ENCODE results near the gene QTRT2. TPM values are rescaled to one million over a fixed set of nuclear protein-coding genes. Genes with fewer than 3 reads are reported as not detected.

Gene QTRT2
- total RNA-seq, 1 experiment from 2014 or later, result 47.7 TPM

- DNase-seq (ENCODE audit: low read depth, low spot score) (no peak), ATAC-seq (no peak)
- CTCF ChIA-PET, result no interaction called here
- POLR2A ChIA-PET, result no interaction called here
- Histone ChIP-seq H3K4me3 (replicated peaks in 1 of 2; ENCODE audit: low read depth in 1 of 2, low read length in 2 of 2) (no peak overlapping the region), H3K4me1 (ENCODE audit: control insufficient read depth in 1 of 2, insufficient read depth in 2 of 2, low read length in 2 of 2) (peaks cover 4 to 9% of the 10 kb centered on the region in 2 experiments; a peak in 2 of 4 replicates), H3K27ac (ENCODE audit: low read depth, low read length) (no peak overlapping the region), H3K9me2 (ENCODE audit: insufficient read depth) (no peaks in the 10 kb centered on the region), H3K36me3 (ENCODE audit: control insufficient read depth in 1 of 2, insufficient read depth in 2 of 2, low read length in 2 of 2) (peaks cover 2 to 10% of the 10 kb centered on the region in 2 experiments; a peak in 1 of 4 replicates), H3K9ac (ENCODE audit: low read length) (no peak overlapping the region), H3K9me3 (ENCODE audit: control insufficient read depth in 1 of 2, insufficient read depth in 1 of 2, low read depth in 1 of 2, low read length in 2 of 2) (no peaks in the 10 kb centered on the region), H2AFZ (ENCODE audit: low read depth, low read length, poor library complexity, severe bottlenecking) (no peak overlapping the region), H4K20me1 (ENCODE audit: insufficient read depth) (peaks cover 13% of the 10 kb centered on the region; the same call in 1 of the 2 replicates), H3K79me2 (ENCODE audit: insufficient read depth, low read length) (peaks cover 95% of the 10 kb centered on the region), H3K27me3 (ENCODE audit: insufficient read depth, low read length) (no peaks in the 10 kb centered on the region), H3K4me2 (ENCODE audit: low read length) (no peak overlapping the region)
- intact Hi-C loops (cut with micrococcal nuclease), result no loop called here
- TF ChIP-seq POLR2A (IDR thresholded peaks at IDR 0.05; ENCODE audit: borderline replicate concordance, extremely low read depth, insufficient read depth, insufficient read length), result no peak
- no peak for TF ChIP-seq CTCF (IDR thresholded peaks at IDR 0.05 in 2 of 3, conservative IDR thresholded peaks at IDR 0.05 in 1 of 3; ENCODE audit: borderline replicate concordance in 1 of 3, insufficient read depth in 1 of 3, low read depth in 2 of 3, low read length in 2 of 3)
- TF ChIP-seq ZNF274 (IDR thresholded peaks at IDR 0.05; ENCODE audit: low read depth, low read length), result no peak
- TF ChIP-seq SP1 (IDR thresholded peaks at IDR 0.05; ENCODE audit: low read depth), result no peak
- no peak for TF ChIP-seq REST (IDR thresholded peaks at IDR 0.05; ENCODE audit: low read depth)
- BruUV-seq (replicated peaks), result no TSS peak
- RAD21 ChIA-PET (ENCODE audit: low non-redundant PET in 1 of 2, low total read pairs in 2 of 2, uncharacterized antibody in 2 of 2, unreplicated experiment in 2 of 2), result no interaction called here
Measured at GRCh38 chr3:114060906-114061655, 4.5 kb downstream of the QTRT2 start.
